ENCODE data around the gene OR7D2.

Gene OR7D2

GRCh38 chr19:9219489-9219888, 40.7 kb downstream of the OR7D2 start, which contains the start of gene OR7D4:
TSS of gene OR7D4 (minus strand) at chr19:9219589. CDS start at chr19:9214837, 4,752 bp downstream.
- DNase-seq: no peak
